Epithelial cell of proximal tubule (primary cell): ENCODE data around the gene RASGRF1. TPM values are rescaled to one million over a fixed set of nuclear protein-coding genes. Genes with fewer than 3 reads are reported as not detected.

ENCODE experiments used
- DNase-seq: peaks from one replicate; pipeline ENCODE4 v3.0.0-alpha.2; 2011; ENCODE audit warnings: low read depth
- H3K4me3 ChIP-seq: 2 replicates; pipeline ENCODE4 v1.5.1; 2011; ENCODE audit warnings: low read depth, mild to moderate bottlenecking, low read length
- CTCF ChIP-seq: conservative IDR thresholded peaks from 2 replicates; pipeline ENCODE4 v1.5.1; 2012; ENCODE audit warnings: low read depth, mild to moderate bottlenecking, low read length
- total RNA-seq: library from RNA; depleted of rRNA; stranded (reverse); fragments of >200 nt; gene quantifications from 2 replicates; pipeline ENCODE4 v1.2.3, GENCODE V29; 2015

Gene RASGRF1
- total RNA-seq, 1 donor from 2014 or later, result 5.9 TPM

DNA sequence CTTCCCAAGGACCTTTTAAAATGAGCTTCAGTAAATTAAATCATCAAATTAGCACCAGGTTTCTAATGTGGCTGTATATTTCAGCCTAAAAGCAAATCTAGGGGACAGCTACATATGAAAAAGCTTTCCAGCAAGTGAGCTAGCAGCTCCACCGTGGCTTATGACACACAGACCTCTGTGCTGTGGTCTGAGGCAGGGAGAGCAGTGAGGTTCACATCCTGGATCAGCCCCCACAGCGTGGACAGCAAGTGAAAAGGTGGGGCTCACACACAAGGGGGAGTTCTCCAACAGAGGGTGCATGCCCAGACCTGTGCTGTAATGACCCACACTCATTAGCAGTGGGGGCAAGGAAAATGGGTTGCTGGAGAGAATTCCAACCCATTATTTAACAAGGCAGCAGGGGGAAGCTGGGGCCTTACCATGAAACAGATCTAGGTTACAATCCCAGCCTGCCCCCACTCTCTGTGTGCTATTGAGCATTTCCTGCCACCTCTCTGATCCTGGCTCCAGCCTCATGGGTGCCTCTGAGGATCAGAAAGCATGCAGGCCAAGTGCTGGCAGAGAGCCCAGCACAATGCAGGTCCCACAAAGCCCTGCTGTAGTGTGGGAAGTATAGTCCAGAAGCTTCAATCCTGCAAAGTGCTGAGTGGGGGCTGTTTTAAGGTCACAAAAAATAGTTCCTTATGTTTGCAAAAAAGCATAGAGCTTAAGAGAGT is 48.2 kb downstream of the RASGRF1 start:
- no peak for DNase-seq
- TF ChIP-seq CTCF, result no peak
- H3K4me3 ChIP-seq, result no peak overlapping the region

- no peak for DNase-seq
- no peak for TF ChIP-seq CTCF
- H3K4me3 ChIP-seq, result no peak overlapping the region
Observed at GRCh38 chr15:79041601-79042168, 48.9 kb downstream of the RASGRF1 start.

GRCh38 chr15:79037848-79038247 is 52.7 kb downstream of the RASGRF1 start:
- no peak for TF ChIP-seq CTCF
- DNase-seq, result no peak
- H3K4me3 ChIP-seq, result no peak overlapping the region

GRCh38 chr15:79036323-79036722 is 54.3 kb downstream of the RASGRF1 start:
- H3K4me3 ChIP-seq, result no peak overlapping the region
- DNase-seq, result no peak
- TF ChIP-seq CTCF, result no peak

DNA sequence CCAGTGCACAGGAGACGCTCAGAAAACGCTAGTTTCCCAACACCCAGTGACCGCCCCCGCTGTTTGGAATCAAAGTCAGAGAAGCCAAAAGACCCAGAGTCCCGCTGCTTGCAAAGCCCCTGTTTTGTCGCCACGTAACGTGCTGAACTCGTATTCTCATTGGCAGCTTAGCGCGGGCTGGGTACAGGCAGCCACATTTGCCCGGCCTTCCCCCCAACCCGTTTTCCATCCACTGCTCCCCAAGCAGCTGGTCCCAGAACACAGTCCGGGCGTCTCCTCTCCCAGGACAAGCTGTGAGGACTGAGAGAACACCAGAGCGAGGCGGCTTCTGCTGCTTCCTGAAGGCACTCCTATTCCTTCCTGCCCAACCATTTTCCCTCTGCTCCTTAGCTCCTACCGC is 54.8 kb downstream of the RASGRF1 start:
- TF ChIP-seq CTCF, result no peak
- no peak overlapping the region for H3K4me3 ChIP-seq
- no peak for DNase-seq

- DNase-seq, result no peak
- peak; percentile 39 for TF ChIP-seq CTCF
- H3K4me3 ChIP-seq, result no peak overlapping the region
Observed at GRCh38 chr15:79035111-79035601, 55.4 kb downstream of the RASGRF1 start.

DNA sequence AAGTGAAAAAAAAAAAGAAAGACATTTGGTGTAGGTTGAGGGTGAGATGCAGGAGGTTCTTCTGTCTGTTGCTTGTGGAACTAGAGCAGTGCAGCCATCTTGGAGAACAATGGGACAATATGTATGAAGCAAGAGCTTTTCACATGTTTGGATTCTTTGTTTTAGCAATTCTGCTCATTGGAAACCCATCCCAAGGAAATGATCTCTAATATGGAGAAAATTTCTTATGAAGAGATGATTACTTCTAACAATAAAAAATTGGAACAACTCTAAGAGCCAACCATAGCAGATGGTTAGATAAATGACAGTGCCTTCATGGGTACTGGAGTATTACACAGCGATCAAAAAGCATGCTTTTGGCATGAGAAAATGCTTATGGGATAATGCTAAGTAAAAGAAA is 56.3 kb downstream of the RASGRF1 start:
- no peak overlapping the region for H3K4me3 ChIP-seq
- no peak for TF ChIP-seq CTCF
- no peak for DNase-seq
